HepG2 (cell line): ENCODE data around the gene PPP1R12C. TPM values are rescaled to one million over a fixed set of nuclear protein-coding genes. Genes with fewer than 3 reads are reported as not detected.

Experiments used
- ATAC-seq: fragments of 200-7000 bp; cut with Tn5 transposase; 3 replicates; pipeline ENCODE4 v1.9.1; 2020; ENCODE audit warnings: mild to moderate bottlenecking, moderate library complexity
- BruUV-seq: library from RNA; stranded (reverse); fragments of 400-500 nt; replicated peaks from 2 replicates; lab custom pipeline; 2021; lab: Mats Ljungman, UMichigan
- CTCF ChIA-PET: fragments of 300-600 bp; formaldehyde crosslinking; extraction: SDS; loops from one replicate; lab custom pipeline; 2021; ENCODE audit warnings: low total read pairs, inconsistent platforms, low intra/inter-chr PET ratio; lab: Yijun Ruan, JAX
- POLR2A ChIA-PET: fragments of 350-600 bp; sonication (Branson Sonifier 250); formaldehyde crosslinking; loops from one replicate; lab custom pipeline; 2020; ENCODE audit warnings: antibody characterized with exemption, inconsistent platforms; lab: Yijun Ruan, JAX
- DNase-seq: peaks from one replicate; pipeline ENCODE4 v3.0.0-alpha.2; 2015; ENCODE audit warnings: low spot score
- FAIRE-seq: peaks from 3 replicates; lab custom pipeline; 2011; peaks lifted over from hg19 to GRCh38; lab: Jason Lieb, UNC
- H2AFZ ChIP-seq: one replicate; pipeline ENCODE4 v1.6.1; 2011; ENCODE audit warnings: low read length, inconsistent platforms
- H3K27ac ChIP-seq: fragments of 300-600 bp; 3 replicates; pipeline ENCODE4 v1.8.0; 2011; ENCODE audit warnings: mixed run types, mild to moderate bottlenecking, mixed read lengths, low read length, inconsistent platforms; ENCODE audit not compliant: insufficient read depth; ENCODE audit errors: extremely low read length
- H3K27me3 ChIP-seq, 2 experiments: fragments of 200-600 bp in 1 of 2; 2 replicates in 1 of 2; 3 replicates in 1 of 2; pipeline versions ENCODE4 v1.6.0 to v1.8.0; 2011; ENCODE audit warnings: low read length in 2 of 2, mild to moderate bottlenecking in 2 of 2, moderate library complexity in 2 of 2, inconsistent platforms in 1 of 2; ENCODE audit not compliant: insufficient read depth in 2 of 2, control insufficient read depth in 1 of 2
- H3K36me3 ChIP-seq, 2 experiments: fragments of 200-600 bp in 1 of 2; replicated peaks in 1 of 2; 2 replicates in 1 of 2; 3 replicates in 1 of 2; pipeline versions ENCODE4 v1.5.1 to v1.8.0; 2011; ENCODE audit warnings: low read length in 2 of 2, inconsistent platforms in 1 of 2; ENCODE audit not compliant: insufficient read depth in 2 of 2, control insufficient read depth in 1 of 2
- H3K4me1 ChIP-seq: 2 replicates; pipeline ENCODE4 v1.5.1; 2012; ENCODE audit warnings: low read length, inconsistent platforms; ENCODE audit not compliant: insufficient read depth
- H3K4me2 ChIP-seq: 2 replicates; pipeline ENCODE4 v1.6.0; 2011; ENCODE audit warnings: low read depth, low read length, inconsistent platforms
- H3K4me3 ChIP-seq, 3 experiments: fragments of 200-600 bp in 1 of 3; sonication (generic), shearing (Covaris generic) in 1 of 3; replicated peaks in 1 of 3; 2 replicates each; pipeline ENCODE4 v1.5.1; 2011 to 2016; ENCODE audit warnings: low read length in 3 of 3, inconsistent platforms in 2 of 3, low read depth in 2 of 3, mild to moderate bottlenecking in 2 of 3, control low read depth in 1 of 3, mixed read lengths in 1 of 3; ENCODE audit not compliant: insufficient read depth in 1 of 3
- H3K79me2 ChIP-seq: one replicate; pipeline ENCODE4 v1.6.1; 2011; ENCODE audit warnings: low read length, inconsistent platforms; ENCODE audit not compliant: insufficient read depth
- H3K9ac ChIP-seq: 2 replicates; pipeline ENCODE4 v1.6.0; 2011; ENCODE audit warnings: mild to moderate bottlenecking, low read depth, low read length, inconsistent platforms; ENCODE audit not compliant: insufficient read depth
- H3K9me3 ChIP-seq: 2 replicates; pipeline ENCODE4 v1.5.1; 2012; ENCODE audit warnings: mild to moderate bottlenecking, low read length
- H4K20me1 ChIP-seq: 2 replicates; pipeline ENCODE4 v1.6.0; 2011; ENCODE audit warnings: inconsistent platforms, mild to moderate bottlenecking, low read length, moderate library complexity; ENCODE audit not compliant: insufficient read depth
- ATF1 ChIP-seq: IDR thresholded peaks from 2 replicates; pipeline ENCODE4 v1.6.1; 2016; ENCODE audit warnings: mild to moderate bottlenecking, control low read depth
- FLYWCH1 ChIP-seq: sonication (generic); formaldehyde crosslinking; IDR thresholded peaks from 2 replicates; pipeline ENCODE4 v1.8.1; 2023; ENCODE audit warnings: mild to moderate bottlenecking, missing genetic modification reagents
- FOXP1 ChIP-seq, 2 experiments: fragments of 450-650 bp in 1 of 2; IDR thresholded peaks; 2 replicates each; pipeline ENCODE4 v1.6.1; 2017 to 2018; ENCODE audit warnings: antibody characterized with exemption in 1 of 2
- JARID2 ChIP-seq: sonication (generic); formaldehyde crosslinking; IDR thresholded peaks from 2 replicates; pipeline ENCODE4 v1.8.1; 2023; ENCODE audit warnings: missing genetic modification reagents, inconsistent platforms; ENCODE audit not compliant: insufficient replicate concordance
- MXD4 ChIP-seq: IDR thresholded peaks from 2 replicates; pipeline ENCODE4 v1.6.1; 2016; ENCODE audit warnings: mild to moderate bottlenecking, missing biosample characterization, missing genetic modification reagents
- NFIC ChIP-seq: IDR thresholded peaks from 2 replicates; pipeline ENCODE4 v1.6.1; 2012; ENCODE audit warnings: mild to moderate bottlenecking, low read length, inconsistent platforms
- RERE ChIP-seq: IDR thresholded peaks from 2 replicates; pipeline ENCODE4 v1.6.1; 2016; ENCODE audit warnings: low read depth, missing genetic modification reagents, missing compliant biosample characterization
- SYNCRIP ChIP-seq: fragments of 200-400 bp; formaldehyde crosslinking; IDR thresholded peaks from 2 replicates; pipeline ENCODE4 v1.6.1; 2018; ENCODE audit warnings: mild to moderate bottlenecking, low read depth, low read length; ENCODE audit not compliant: insufficient read depth
- ZFP36L2 ChIP-seq: sonication (generic); formaldehyde crosslinking; IDR thresholded peaks from 2 replicates; pipeline ENCODE4 v1.4.0; 2020; ENCODE audit warnings: missing genetic modification reagents
- ZFP41 ChIP-seq: sonication (generic); formaldehyde crosslinking; IDR thresholded peaks from 2 replicates; pipeline ENCODE4 v1.4.0; 2020; ENCODE audit warnings: mild to moderate bottlenecking, missing genetic modification reagents, borderline replicate concordance
- ZNF724P ChIP-seq: sonication (generic); formaldehyde crosslinking; IDR thresholded peaks from 2 replicates; pipeline ENCODE4 v1.8.0; 2022; ENCODE audit warnings: missing genetic modification reagents, borderline replicate concordance
- WGBS: methylation state at CpG from one replicate; pipeline ENCODE4 v1.1.6; 2017; ENCODE audit warnings: low lambda C conversion rate; 5-methylcytosine and 5-hydroxymethylcytosine counted together
- in situ Hi-C: cut with HindIII; loops from 2 replicates; pipeline ENCODE4 v1.10.0; 2017; ENCODE audit warnings: low pct_unique_long_range_greater_than_20kb; ENCODE audit not compliant: extremely low pct_ligation_motif_present
- intact Hi-C: fragments of 100-400 bp; cut with micrococcal nuclease; formaldehyde crosslinking; loops from one replicate; pipeline ENCODE4 v1.10.0; 2022; ENCODE audit not compliant: unreplicated experiment
- polyA plus RNA-seq, 8 experiments: library from polyadenylated mRNA; depleted of rRNA in 3 of 8; stranded (reverse) in 7 of 8; unstranded in 1 of 8; fragments of >200 nt; fragmentation: Illumina TruSeq in 4 of 8; extraction: Trizol in 4 of 8; gene quantifications; 2 replicates each; pipeline versions ENCODE4 v1.2.1 to v1.2.3, GENCODE V29; 2011 to 2016; ENCODE audit warnings: low read depth in 4 of 8, missing spikeins in 1 of 8, mixed read lengths in 1 of 8; ENCODE audit not compliant: insufficient read depth in 1 of 8
- total RNA-seq, 5 experiments: library from RNA; depleted of rRNA; stranded (reverse); fragments of >200 nt; fragmentation: Illumina TruSeq; extraction: Trizol; gene quantifications; 2 replicates each; pipeline ENCODE4 v1.2.3, GENCODE V29; 2016; ENCODE audit warnings: low read depth in 1 of 5

The PPP1R12C gene
- total and polyA plus RNA-seq, 2 of the 13 experiments (the other 11 are each of a cell fraction or from before 2014, with no cell fraction given): 29.7 to 30.3 TPM

GRCh38 chr19:55131421-55131820 is 14.0 kb upstream of the PPP1R12C start:
- no peak for ATAC-seq
- H3K36me3 ChIP-seq: no peaks in the 10 kb centered on the region
- in situ Hi-C loops: no loop called here
- FAIRE-seq: no peak
- BruUV-seq: no TSS peak
- H3K27me3 ChIP-seq: peaks cover 0 to 27% of the 10 kb centered on the region in 2 experiments; a peak in 1 of 5 replicates
- H3K9ac ChIP-seq: no peak overlapping the region
- ChIA-PET POLR2A (no interaction called here), CTCF (interaction anchor here (1.5 kb wide), 1 partner anchor 250 kb away, joined by 3 read pairs; no protein-coding TSS in a partner anchor)
- WGBS: 56% methylated on average over 16 of the region's 16 CpGs
- H3K9me3 ChIP-seq: no peaks in the 10 kb centered on the region
- H3K79me2 ChIP-seq: no peaks in the 10 kb centered on the region
- no peaks in the 10 kb centered on the region for H4K20me1 ChIP-seq
- H3K4me2 ChIP-seq: no peak overlapping the region
- H3K4me1 ChIP-seq: no peaks in the 10 kb centered on the region
- DNase-seq: no peak
- no peak overlapping the region for H2AFZ ChIP-seq
- no peak overlapping the region for H3K4me3 ChIP-seq
- H3K27ac ChIP-seq: no peak overlapping the region
- intact Hi-C loops: loop anchor here (5.0 kb wide), 1 partner anchor 249 kb away; no protein-coding TSS in a partner anchor
- TF ChIP-seq ATF1 (CRISPR knock-in tag): no peak

- ChIA-PET CTCF (no interaction called here), POLR2A (interaction anchor here (1.7 kb wide), 1 partner anchor 357 kb away, joined by 7 read pairs; the partner anchor contains the start of gene ZNF628)
- WGBS: 90% methylated on average over 14 of the region's 14 CpGs
- Histone ChIP-seq H3K79me2 (peaks cover 29% of the 10 kb centered on the region), H3K4me2 (no peak overlapping the region), H3K27ac (no peak overlapping the region), H3K36me3 (no peaks in the 10 kb centered on the region), H3K9me3 (no peaks in the 10 kb centered on the region), H3K4me1 (peaks cover 41% of the 10 kb centered on the region), H3K27me3 (peaks cover 0 to 14% of the 10 kb centered on the region in 2 experiments; a peak in 2 of 5 replicates), H3K4me3 (no peak overlapping the region), H4K20me1 (peaks cover 14% of the 10 kb centered on the region), H3K9ac (no peak overlapping the region), H2AFZ (no peak overlapping the region)
- DNase-seq (no peak), ATAC-seq (no peak), FAIRE-seq (no peak)
- no TSS peak for BruUV-seq
- intact Hi-C loops: no loop called here
- no peak for TF ChIP-seq FLYWCH1 (CRISPR knock-in tag)
- no peak for TF ChIP-seq FOXP1 (IDR thresholded peaks at IDR 0.05)
- no peak for TF ChIP-seq FOXP1 (CRISPR knock-in tag; IDR thresholded peaks at IDR 0.05)
- TF ChIP-seq ZFP41 (CRISPR knock-in tag): no peak
- no peak for TF ChIP-seq MXD4
- TF ChIP-seq NFIC: no peak
- TF ChIP-seq JARID2: no peak
- TF ChIP-seq ZFP36L2: no peak
- no peak for TF ChIP-seq SYNCRIP
- TF ChIP-seq RERE (CRISPR knock-in tag): no peak
- TF ChIP-seq ZNF724P (CRISPR knock-in tag): no peak
- in situ Hi-C loops: no loop called here
These were observed 1.6 kb upstream of the PPP1R12C start for GRCh38 chr19:55119053-55119452.
